PC-9 (cell line): ENCODE data around the gene CRACDL. TPM values are rescaled to one million over a fixed set of nuclear protein-coding genes. Genes with fewer than 3 reads are reported as not detected.

ENCODE experiments used
- BruUV-seq: library from RNA; stranded (reverse); fragments of 400-500 nt; replicated peaks from 2 replicates; lab custom pipeline; 2021; lab: Mats Ljungman, UMichigan
- CTCF ChIA-PET: fragments of 300-600 bp; sonication (Branson Sonifier 250); formaldehyde crosslinking; loops from one replicate; lab custom pipeline; 2022; ENCODE audit warnings: antibody characterized with exemption; lab: Charles Lee
- POLR2A ChIA-PET: fragments of 300-600 bp; sonication (Branson Sonifier 250); formaldehyde crosslinking; loops from one replicate; lab custom pipeline; 2022; ENCODE audit warnings: antibody characterized with exemption; ENCODE audit not compliant: unreplicated experiment; lab: Charles Lee
- DNase-seq, 2 experiments: peaks; one replicate each; pipeline versions ENCODE4 v3.0.0 to v3.0.0-alpha.2; 2015 to 2022; ENCODE audit warnings: mixed read lengths in 1 of 2
- H2AFZ ChIP-seq: fragments of 200-600 bp; sonication (generic); 2 replicates; pipeline ENCODE4 v1.8.1; 2017; ENCODE audit warnings: antibody characterized with exemption
- H3F3A ChIP-seq: fragments of 200-600 bp; sonication (generic); 2 replicates; pipeline ENCODE4 v1.8.1; 2017; ENCODE audit warnings: antibody characterized with exemption, mild to moderate bottlenecking, low read depth; ENCODE audit not compliant: insufficient read depth
- H3K27ac ChIP-seq: fragments of 200-600 bp; sonication (generic); 2 replicates; pipeline ENCODE4 v1.6.1; 2016; ENCODE audit warnings: mixed run types
- H3K27me3 ChIP-seq: fragments of 200-600 bp; sonication (generic); 2 replicates; pipeline ENCODE4 v1.6.1; 2016; ENCODE audit warnings: low read depth, mixed run types; ENCODE audit not compliant: insufficient read depth
- H3K36me3 ChIP-seq: fragments of 200-600 bp; sonication (generic); 2 replicates; pipeline ENCODE4 v1.6.1; 2016; ENCODE audit warnings: low read depth, mixed run types
- H3K4me1 ChIP-seq: fragments of 200-600 bp; sonication (generic); replicated peaks from 2 replicates; pipeline ENCODE4 v1.6.1; 2016; ENCODE audit warnings: mixed run types; ENCODE audit not compliant: insufficient read depth
- H3K4me2 ChIP-seq: fragments of 200-600 bp; sonication (generic); 2 replicates; pipeline ENCODE4 v1.6.1; 2017; ENCODE audit warnings: mixed run types
- H3K4me3 ChIP-seq: fragments of 200-600 bp; sonication (generic); 2 replicates; pipeline ENCODE4 v1.6.1; 2016; ENCODE audit warnings: mixed run types
- H3K79me2 ChIP-seq: fragments of 200-600 bp; sonication (generic); 2 replicates; pipeline ENCODE4 v1.6.1; 2017; ENCODE audit warnings: low read depth, mixed run types
- H3K9me2 ChIP-seq: fragments of 200-600 bp; sonication (generic); 2 replicates; pipeline ENCODE4 v1.8.1; 2017; ENCODE audit warnings: mild to moderate bottlenecking; ENCODE audit not compliant: insufficient read depth
- H3K9me3 ChIP-seq: fragments of 200-600 bp; sonication (generic); 2 replicates; pipeline ENCODE4 v1.8.1; 2016; ENCODE audit warnings: low read depth; ENCODE audit not compliant: insufficient read depth
- H4K20me1 ChIP-seq: fragments of 200-600 bp; sonication (generic); 2 replicates; pipeline ENCODE4 v1.8.1; 2017; ENCODE audit not compliant: insufficient read depth
- EZH2 ChIP-seq: fragments of 200-600 bp; sonication (generic); IDR thresholded peaks from 2 replicates; pipeline ENCODE4 v1.8.0; 2017; ENCODE audit warnings: antibody characterized with exemption, low read depth
- intact Hi-C: fragments of 100-400 bp; cut with micrococcal nuclease; formaldehyde crosslinking; loops from one replicate; pipeline ENCODE4 v1.10.0; 2022; ENCODE audit not compliant: unreplicated experiment
- total RNA-seq: library from RNA; stranded (reverse); gene quantifications from 2 replicates; pipeline ENCODE4 v1.2.3, GENCODE V29; 2021
- TF ChIP-seq, protein P1 (sequence below): fragments of 200-600 bp; sonication (generic); conservative IDR thresholded peaks from 2 replicates; pipeline ENCODE4 v1.6.1; 2017; ENCODE audit warnings: mixed run types, antibody characterized with exemption, mild to moderate bottlenecking, moderate library complexity

Gene CRACDL
- total RNA-seq, 1 experiment from 2014 or later: 33.7 TPM

DNA sequence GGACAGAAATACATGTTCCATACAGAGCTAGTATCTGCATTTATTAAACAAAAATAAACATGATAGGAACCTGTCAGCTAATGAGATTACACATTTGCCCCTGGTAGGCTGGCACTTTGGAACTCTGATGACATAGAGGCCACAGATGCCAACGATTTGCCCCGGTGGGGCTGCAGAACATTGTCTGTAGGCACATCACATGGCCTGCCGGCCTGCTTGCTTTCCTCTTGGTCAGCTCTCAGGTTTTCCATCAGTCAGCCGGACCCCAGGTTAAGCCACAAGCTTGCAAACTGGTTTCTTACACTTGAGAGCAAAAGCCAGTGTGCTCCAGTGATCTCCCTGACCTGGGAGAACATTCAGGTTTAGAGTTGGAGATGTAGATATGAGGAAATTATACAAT, 60.3 kb downstream of the CRACDL start:
- intact Hi-C loops: no loop called here
- H3K4me2 ChIP-seq: no peak overlapping the region
- no peak overlapping the region for H3K27ac ChIP-seq
- BruUV-seq: no TSS peak
- H4K20me1 ChIP-seq: no peaks in the 10 kb centered on the region
- H3K27me3 ChIP-seq: no peaks in the 10 kb centered on the region
- H3K79me2 ChIP-seq: no peaks in the 10 kb centered on the region
- H3K36me3 ChIP-seq: no peaks in the 10 kb centered on the region
- DNase-seq: no peak
- CTCF ChIA-PET: no interaction called here
- no peaks in the 10 kb centered on the region for H3K9me2 ChIP-seq
- no peak overlapping the region for H2AFZ ChIP-seq
- peaks cover 13% of the 10 kb centered on the region for H3K4me1 ChIP-seq
- POLR2A ChIA-PET: no interaction called here
- no peak overlapping the region for H3K4me3 ChIP-seq
- TF ChIP-seq, protein P1, sequence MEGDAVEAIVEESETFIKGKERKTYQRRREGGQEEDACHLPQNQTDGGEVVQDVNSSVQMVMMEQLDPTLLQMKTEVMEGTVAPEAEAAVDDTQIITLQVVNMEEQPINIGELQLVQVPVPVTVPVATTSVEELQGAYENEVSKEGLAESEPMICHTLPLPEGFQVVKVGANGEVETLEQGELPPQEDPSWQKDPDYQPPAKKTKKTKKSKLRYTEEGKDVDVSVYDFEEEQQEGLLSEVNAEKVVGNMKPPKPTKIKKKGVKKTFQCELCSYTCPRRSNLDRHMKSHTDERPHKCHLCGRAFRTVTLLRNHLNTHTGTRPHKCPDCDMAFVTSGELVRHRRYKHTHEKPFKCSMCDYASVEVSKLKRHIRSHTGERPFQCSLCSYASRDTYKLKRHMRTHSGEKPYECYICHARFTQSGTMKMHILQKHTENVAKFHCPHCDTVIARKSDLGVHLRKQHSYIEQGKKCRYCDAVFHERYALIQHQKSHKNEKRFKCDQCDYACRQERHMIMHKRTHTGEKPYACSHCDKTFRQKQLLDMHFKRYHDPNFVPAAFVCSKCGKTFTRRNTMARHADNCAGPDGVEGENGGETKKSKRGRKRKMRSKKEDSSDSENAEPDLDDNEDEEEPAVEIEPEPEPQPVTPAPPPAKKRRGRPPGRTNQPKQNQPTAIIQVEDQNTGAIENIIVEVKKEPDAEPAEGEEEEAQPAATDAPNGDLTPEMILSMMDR: no peak
- TF ChIP-seq EZH2: no peak
- H3F3A ChIP-seq: peaks cover 8% of the 10 kb centered on the region; the same call in 1 of the 2 replicates
- no peaks in the 10 kb centered on the region for H3K9me3 ChIP-seq

GRCh38 chr2:98875081-98875728, 60.8 kb downstream of the CRACDL start:
- intact Hi-C loops: no loop called here
- POLR2A ChIA-PET: no interaction called here
- Histone ChIP-seq H3K4me3 (no peak overlapping the region), H3K27me3 (no peaks in the 10 kb centered on the region), H3K9me3 (no peaks in the 10 kb centered on the region), H3F3A (peaks cover 14% of the 10 kb centered on the region), H3K27ac (no peak overlapping the region), H3K9me2 (no peaks in the 10 kb centered on the region), H4K20me1 (no peaks in the 10 kb centered on the region), H3K36me3 (no peaks in the 10 kb centered on the region), H3K79me2 (no peaks in the 10 kb centered on the region), H3K4me1 (peaks cover 19% of the 10 kb centered on the region), H2AFZ (no peak overlapping the region), H3K4me2 (no peak overlapping the region)
- CTCF ChIA-PET: no interaction called here
- BruUV-seq: no TSS peak
- TF ChIP-seq EZH2: no peak
- TF ChIP-seq, protein P1: no peak
- DNase-seq: no peak

- intact Hi-C loops: no loop called here
- Histone ChIP-seq H4K20me1 (no peaks in the 10 kb centered on the region), H3K4me2 (no peak overlapping the region), H3K4me3 (no peak overlapping the region), H3K9me2 (no peaks in the 10 kb centered on the region), H3K27me3 (no peaks in the 10 kb centered on the region), H2AFZ (no peak overlapping the region), H3K27ac (no peak overlapping the region), H3K79me2 (no peaks in the 10 kb centered on the region), H3K4me1 (peaks cover 25% of the 10 kb centered on the region), H3K9me3 (no peaks in the 10 kb centered on the region), H3F3A (peaks cover 22% of the 10 kb centered on the region), H3K36me3 (no peaks in the 10 kb centered on the region)
- no TSS peak for BruUV-seq
- DNase-seq: no peak
- POLR2A ChIA-PET: no interaction called here
- no peak for TF ChIP-seq EZH2
- TF ChIP-seq, protein P1: no peak
- CTCF ChIA-PET: no interaction called here
These were observed 61.8 kb downstream of the CRACDL start for GRCh38 chr2:98874186-98874689.
